Spleen (tissue), 7 donors: ENCODE data around the gene CHRDL2.

ENCODE experiments used
- CTCF ChIP-seq, 11 experiments: fragments of 200-600 bp in 7 of 11; fragments of 450-650 bp in 4 of 11; sonication (generic) in 4 of 11; IDR thresholded peaks in 8 of 11; conservative IDR thresholded peaks in 3 of 11; 1 replicate in 7 of 11; 2 replicates in 4 of 11; pipeline versions ENCODE4 v1.4.0 to v1.8.0; 2016 to 2021; ENCODE audit warnings: antibody characterized with exemption in 11 of 11, inconsistent platforms in 4 of 11, mild to moderate bottlenecking in 1 of 11
- POLR2A ChIP-seq, 3 donors: fragments of 450-650 bp; IDR thresholded peaks; one replicate each; pipeline ENCODE4 v1.5.1; 2017; ENCODE audit warnings: antibody characterized with exemption in 3 of 3, mild to moderate bottlenecking in 1 of 3
- POLR2AphosphoS5 ChIP-seq, 3 donors: sonication (generic); formaldehyde crosslinking; IDR thresholded peaks; one replicate each; pipeline ENCODE4 v1.5.1; 2017; ENCODE audit warnings: antibody characterized with exemption in 3 of 3
- donor health status: DM: no; HTN: no; CAD: no; lungs with moderate emphysema.
- donor health status: DM: no; HTN: no; CAD: no.
- donor health status: DM: no; HTN: no; CAD: no.

- TF ChIP-seq CTCF (IDR thresholded peaks at IDR 0.05 in 8 of 11, conservative IDR thresholded peaks at IDR 0.05 in 3 of 11) (no peak), POLR2AphosphoS5 (IDR thresholded peaks at IDR 0.05) (no peak), POLR2A (IDR thresholded peaks at IDR 0.05) (no peak)
Observed at GRCh38 chr11:74686792-74687191, 44.4 kb downstream of the CHRDL2 start.
